GM12878 (cell line): ENCODE measurements around the gene SPI1. TPM values are rescaled to one million over a fixed set of nuclear protein-coding genes. Genes with fewer than 3 reads are reported as not detected.
A peak's percentile ranks its signal among the peaks of the same experiment; 100 is the strongest.

ENCODE experiments used
- ATAC-seq: fragments of 200-7000 bp; cut with Tn5 transposase; 3 replicates; pipeline ENCODE4 v1.9.1; 2020; ENCODE audit warnings: mild to moderate bottlenecking, moderate library complexity
- BruUV-seq: library from RNA; stranded (reverse); fragments of 400-500 nt; replicated peaks from 2 replicates; lab custom pipeline; 2021; lab: Mats Ljungman, UMichigan
- CTCF ChIA-PET: fragments of 300-600 bp; sonication (Branson Sonifier 250); formaldehyde crosslinking; extraction: SDS; loops from one replicate; lab custom pipeline; 2021; ENCODE audit warnings: inconsistent platforms; lab: Yijun Ruan, JAX
- POLR2A ChIA-PET: fragments of 350-600 bp; formaldehyde crosslinking; extraction: SDS; loops from one replicate; lab custom pipeline; 2021; ENCODE audit warnings: inconsistent platforms; lab: Charles Lee
- RAD21 ChIA-PET: fragments of 300-600 bp; sonication (Branson Sonifier 250); formaldehyde crosslinking; loops from one replicate; lab custom pipeline; 2023; ENCODE audit warnings: antibody characterized with exemption; ENCODE audit not compliant: unreplicated experiment; lab: Charles Lee
- SMC1A ChIA-PET: fragments of 300-600 bp; sonication (Branson Sonifier 250); formaldehyde crosslinking; loops from one replicate; lab custom pipeline; 2023; ENCODE audit not compliant: unreplicated experiment, uncharacterized antibody; lab: Charles Lee
- DNase-seq: peaks from one replicate; pipeline ENCODE4 v3.0.0-alpha.2; 2011; ENCODE audit warnings: low read depth, low spot score
- FAIRE-seq: peaks from 3 replicates; lab custom pipeline; 2011; peaks lifted over from hg19 to GRCh38; lab: Jason Lieb, UNC
- H2AFZ ChIP-seq: 2 replicates; pipeline ENCODE4 v1.6.0; 2011; ENCODE audit warnings: low read depth, low read length, control low read depth; ENCODE audit not compliant: control insufficient read depth
- H3K27ac ChIP-seq: 2 replicates; pipeline ENCODE4 v1.5.1; 2011; ENCODE audit warnings: control low read depth; ENCODE audit not compliant: control insufficient read depth, insufficient read depth
- H3K27me3 ChIP-seq, 2 experiments: replicated peaks in 1 of 2; 2 replicates each; pipeline versions ENCODE4 v1.6.0 to v1.6.1; 2011; ENCODE audit warnings: low read length in 1 of 2; ENCODE audit not compliant: control insufficient read depth in 2 of 2, insufficient read depth in 2 of 2
- H3K36me3 ChIP-seq, 2 experiments: 2 replicates each; pipeline ENCODE4 v1.5.1; 2011; ENCODE audit warnings: low read length in 1 of 2; ENCODE audit not compliant: control insufficient read depth in 2 of 2, insufficient read depth in 2 of 2
- H3K4me1 ChIP-seq: 2 replicates; pipeline ENCODE4 v1.6.1; 2011; ENCODE audit warnings: mild to moderate bottlenecking, low read length, moderate library complexity, mixed read lengths; ENCODE audit not compliant: control insufficient read depth, insufficient read depth
- H3K4me2 ChIP-seq: 2 replicates; pipeline ENCODE4 v1.6.0; 2011; ENCODE audit warnings: control low read depth; ENCODE audit not compliant: control insufficient read depth, insufficient read depth
- H3K4me3 ChIP-seq: fragments of 200-600 bp; sonication (generic); 2 replicates; pipeline ENCODE4 v1.5.1; 2016
- H3K79me2 ChIP-seq: 2 replicates; pipeline ENCODE4 v1.6.0; 2011; ENCODE audit warnings: low read length; ENCODE audit not compliant: control insufficient read depth, insufficient read depth
- H3K9ac ChIP-seq: 2 replicates; pipeline ENCODE4 v1.8.0; 2011; ENCODE audit warnings: low read length, control low read depth, mixed read lengths; ENCODE audit not compliant: control insufficient read depth, insufficient read depth
- H3K9me3 ChIP-seq: replicated peaks from 3 replicates; pipeline ENCODE4 v1.5.1; 2011; ENCODE audit warnings: mild to moderate bottlenecking, low read length; ENCODE audit not compliant: control insufficient read depth, insufficient read depth
- H4K20me1 ChIP-seq: 2 replicates; pipeline ENCODE4 v1.6.0; 2011; ENCODE audit not compliant: control insufficient read depth, insufficient read depth
- CREM ChIP-seq: IDR thresholded peaks from 2 replicates; pipeline ENCODE4 v1.6.1; 2014; ENCODE audit warnings: antibody characterized with exemption, low read depth
- GATAD2B ChIP-seq: fragments of 450-650 bp; conservative IDR thresholded peaks from 2 replicates; pipeline ENCODE4 v1.6.1; 2017; ENCODE audit warnings: low read depth, mild to moderate bottlenecking, moderate library complexity
- KAT2A ChIP-seq: conservative IDR thresholded peaks from 2 replicates; pipeline ENCODE4 v1.6.1; 2011; ENCODE audit warnings: low read depth, low read length; ENCODE audit not compliant: control insufficient read depth
- NFYA ChIP-seq: IDR thresholded peaks from 2 replicates; pipeline ENCODE4 v1.6.1; 2011; ENCODE audit warnings: low read depth, mild to moderate bottlenecking, low read length, improper control_type of control experiment, borderline replicate concordance
- NR2C2 ChIP-seq: IDR thresholded peaks from 2 replicates; pipeline ENCODE4 v1.6.1; 2011; ENCODE audit warnings: borderline replicate concordance, low read depth; ENCODE audit not compliant: control insufficient read depth, insufficient read length
- POLR2A ChIP-seq: IDR thresholded peaks from 2 replicates; pipeline ENCODE4 v1.6.1; 2011; ENCODE audit warnings: low read depth, mild to moderate bottlenecking, low read length
- POLR2AphosphoS5 ChIP-seq: IDR thresholded peaks from 2 replicates; pipeline ENCODE4 v1.6.1; 2011; ENCODE audit warnings: mild to moderate bottlenecking, low read length, inconsistent platforms
- SRF ChIP-seq, 2 experiments: IDR thresholded peaks; 2 replicates each; pipeline ENCODE4 v1.6.1; 2011; ENCODE audit warnings: low read depth in 2 of 2, low read length in 2 of 2, mild to moderate bottlenecking in 1 of 2, moderate library complexity in 1 of 2
- YY1 ChIP-seq: IDR thresholded peaks from 2 replicates; pipeline ENCODE4 v1.6.1; 2011; ENCODE audit warnings: low read depth, mild to moderate bottlenecking, low read length
- WGBS: methylation state at CpG from one replicate; pipeline ENCODE4 v1.1.6; 2016; ENCODE audit warnings: low lambda C conversion rate; ENCODE audit not compliant: insufficient replicate concordance, insufficient coverage; ENCODE audit errors: missing lambda C conversion rate; 5-methylcytosine and 5-hydroxymethylcytosine counted together
- in situ Hi-C: fragments of 300-500 bp; cut with MboI; formaldehyde crosslinking; loops from 9 replicates; pipeline ENCODE4 v1.14.3; 2018; ENCODE audit warnings: mixed read lengths
- intact Hi-C: fragments of 100-400 bp; cut with micrococcal nuclease; formaldehyde crosslinking; loops from one replicate; pipeline ENCODE4 v1.14.2; 2022; ENCODE audit not compliant: unreplicated experiment
- polyA plus RNA-seq, 11 experiments: library from polyadenylated mRNA; depleted of rRNA in 4 of 11; unstranded in 6 of 11; stranded (reverse) in 5 of 11; fragments of >200 nt; fragmentation: Nextera tagmentation in 4 of 11; fragmentation: Illumina TruSeq in 1 of 11; extraction: Ambion mirVana in 4 of 11; extraction: Trizol in 1 of 11; gene quantifications; 1 replicate in 1 of 11; 2 replicates in 10 of 11; pipeline versions ENCODE4 v1.2.1 to v1.2.3, GENCODE V29; 2011 to 2016; ENCODE audit warnings: inconsistent platforms in 2 of 11, missing spikeins in 2 of 11, low read depth in 1 of 11
- total RNA-seq, 4 experiments: library from RNA; depleted of rRNA in 3 of 4; stranded (reverse); fragments of >200 nt in 3 of 4; fragmentation: Illumina TruSeq in 1 of 4; extraction: Trizol in 1 of 4; gene quantifications; 2 replicates each; pipeline versions ENCODE4 v1.2.1 to v1.2.3, GENCODE V29; 2013 to 2021
- TF ChIP-seq, protein P1 (sequence below): fragments of 450-650 bp; formaldehyde crosslinking; IDR thresholded peaks from 2 replicates; pipeline ENCODE4 v1.4.0; 2022; ENCODE audit warnings: mild to moderate bottlenecking, moderate library complexity

Gene SPI1
- total and polyA plus RNA-seq, 10 of the 15 experiments (the other 5 are each of a cell fraction or from before 2014, with no cell fraction given) = 0.05 to 31.1 (median 9.7) TPM

DNA sequence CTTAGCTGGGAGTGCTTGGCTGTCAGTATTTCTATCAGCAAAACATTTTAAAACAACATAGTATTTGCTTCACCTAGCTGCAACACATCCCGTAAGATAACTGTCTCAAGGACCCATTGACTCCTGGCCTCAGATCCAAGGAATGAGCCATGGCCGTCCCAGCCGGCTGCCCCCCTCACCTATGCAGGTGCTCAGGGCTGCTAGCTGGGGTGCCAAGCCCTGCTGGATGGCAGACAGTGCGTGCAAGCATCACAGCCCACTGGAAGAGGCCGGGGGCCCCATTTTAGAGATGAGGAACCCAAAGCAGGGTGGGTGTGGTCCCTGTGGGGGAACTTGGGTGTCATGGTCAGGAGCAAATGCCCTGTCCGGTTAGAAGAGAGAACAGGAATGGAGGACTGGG, 39.4 kb upstream of the SPI1 start:
- DNase-seq (no peak), FAIRE-seq (no peak), ATAC-seq (no peak)
- TF ChIP-seq SRF (IDR thresholded peaks at IDR 0.05; ENCODE audit: low read depth in 2 of 2, low read length in 2 of 2) (no peak), POLR2A (peak; percentile 71), GATAD2B (no peak), NFYA (no peak), POLR2AphosphoS5 (peak; percentile 34; the same call in 1 of the 2 replicates), NR2C2 (no peak), KAT2A (no peak), CREM (no peak), YY1 (no peak)
- TF ChIP-seq, protein P1, sequence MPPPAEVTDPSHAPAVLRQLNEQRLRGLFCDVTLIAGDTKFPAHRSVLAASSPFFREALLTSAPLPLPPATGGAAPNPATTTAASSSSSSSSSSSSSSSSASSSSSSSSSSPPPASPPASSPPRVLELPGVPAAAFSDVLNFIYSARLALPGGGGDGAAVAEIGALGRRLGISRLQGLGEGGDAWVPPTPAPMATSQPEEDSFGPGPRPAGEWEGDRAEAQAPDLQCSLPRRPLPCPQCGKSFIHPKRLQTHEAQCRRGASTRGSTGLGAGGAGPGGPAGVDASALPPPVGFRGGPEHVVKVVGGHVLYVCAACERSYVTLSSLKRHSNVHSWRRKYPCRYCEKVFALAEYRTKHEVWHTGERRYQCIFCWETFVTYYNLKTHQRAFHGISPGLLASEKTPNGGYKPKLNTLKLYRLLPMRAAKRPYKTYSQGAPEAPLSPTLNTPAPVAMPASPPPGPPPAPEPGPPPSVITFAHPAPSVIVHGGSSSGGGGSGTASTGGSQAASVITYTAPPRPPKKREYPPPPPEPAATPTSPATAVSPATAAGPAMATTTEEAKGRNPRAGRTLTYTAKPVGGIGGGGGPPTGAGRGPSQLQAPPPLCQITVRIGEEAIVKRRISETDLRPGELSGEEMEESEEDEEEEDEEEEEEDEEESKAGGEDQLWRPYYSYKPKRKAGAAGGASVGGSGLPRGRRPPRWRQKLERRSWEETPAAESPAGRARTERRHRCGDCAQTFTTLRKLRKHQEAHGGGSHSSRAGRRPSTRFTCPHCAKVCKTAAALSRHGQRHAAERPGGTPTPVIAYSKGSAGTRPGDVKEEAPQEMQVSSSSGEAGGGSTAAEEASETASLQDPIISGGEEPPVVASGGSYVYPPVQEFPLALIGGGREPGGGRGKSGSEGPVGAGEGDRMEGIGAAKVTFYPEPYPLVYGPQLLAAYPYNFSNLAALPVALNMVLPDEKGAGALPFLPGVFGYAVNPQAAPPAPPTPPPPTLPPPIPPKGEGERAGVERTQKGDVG (CRISPR knock-in tag) = no peak
- Histone ChIP-seq H3K9me3 (no peaks in the 10 kb centered on the region), H3K36me3 (peaks cover 11 to 28% of the 10 kb centered on the region in 2 experiments), H4K20me1 (no peaks in the 10 kb centered on the region), H3K4me2 (no peak overlapping the region), H3K27me3 (no peaks in the 10 kb centered on the region), H3K27ac (no peak overlapping the region), H3K4me1 (no peaks in the 10 kb centered on the region), H3K4me3 (no peak overlapping the region), H3K79me2 (no peaks in the 10 kb centered on the region), H3K9ac (no peak overlapping the region), H2AFZ (no peak overlapping the region)
- POLR2A ChIA-PET = interaction anchor here (1.1 to 1.5 kb wide), 2 partner anchors 8 to 204 kb away, joined by 3 to 6 read pairs; no protein-coding TSS in a partner anchor
- intact Hi-C loops = no loop called here
- SMC1A ChIA-PET = no interaction called here
- 90% methylated on average over 6 of the region's 6 CpGs for WGBS
- BruUV-seq = no TSS peak
- RAD21 ChIA-PET = no interaction called here
- CTCF ChIA-PET = no interaction called here
- in situ Hi-C loops = no loop called here
